ENCODE data around the gene CYSRT1. TPM values are rescaled to one million over a fixed set of nuclear protein-coding genes. Genes with fewer than 3 reads are reported as not detected.

CYSRT1 gene
- total RNA-seq, 1 experiment from 2014 or later, result 1.0 TPM

DNA sequence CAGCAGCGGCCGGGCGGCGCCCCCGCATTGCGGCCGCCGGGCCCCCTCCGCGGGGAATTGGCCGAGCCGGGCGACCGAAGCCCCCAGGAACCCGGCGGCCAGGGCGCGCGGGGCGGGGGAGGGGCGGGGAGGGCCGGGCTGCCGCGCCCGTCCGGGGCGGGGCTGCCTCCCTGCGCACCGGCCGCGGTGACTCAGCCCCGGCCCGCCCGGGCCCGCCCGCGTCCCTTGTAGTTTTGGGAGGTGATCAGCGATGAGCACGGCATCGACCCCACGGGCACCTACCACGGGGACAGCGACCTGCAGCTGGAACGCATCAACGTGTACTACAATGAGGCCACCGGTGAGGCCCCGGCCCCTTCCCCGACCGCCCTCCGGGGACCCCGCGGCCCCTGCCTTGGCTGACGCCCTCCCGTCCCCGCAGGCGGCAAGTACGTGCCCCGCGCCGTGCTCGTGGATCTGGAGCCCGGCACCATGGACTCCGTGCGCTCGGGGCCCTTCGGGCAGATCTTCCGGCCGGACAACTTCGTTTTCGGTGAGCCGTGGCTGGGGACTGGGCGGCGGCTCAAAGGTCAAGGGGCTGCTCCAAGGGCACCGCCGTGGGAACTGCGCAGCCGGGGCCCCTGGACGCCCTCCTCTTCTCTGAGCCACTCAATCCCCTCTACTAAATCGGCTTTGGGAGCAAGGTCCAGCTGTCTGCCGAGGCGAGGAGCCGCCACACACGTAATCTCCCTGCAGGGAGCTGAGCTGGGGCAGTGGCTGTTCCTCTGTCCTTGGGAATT, 16.7 kb downstream of the CYSRT1 start:
- peak overlapping the region; percentile 46 for H3K4me2 ChIP-seq (ENCODE audit: insufficient read depth, insufficient read length, low read length)
- no peak overlapping the region for H2BK12ac ChIP-seq (ENCODE audit: insufficient read length, low read depth, low read length)
- H3K4ac ChIP-seq (ENCODE audit: low read depth, low read length), result no peak overlapping the region
- H2AFZ ChIP-seq (ENCODE audit: low read length), result no peak overlapping the region
- no peaks in the 10 kb centered on the region; a peak in 2 of 5 replicates for H3K9me3 Mint-ChIP-seq
- no peak overlapping the region for H4K5ac ChIP-seq (ENCODE audit: insufficient read length, low read depth, low read length)
- no peak overlapping the region for H2BK20ac ChIP-seq (ENCODE audit: low read depth, low read length, poor library complexity, severe bottlenecking)
- H3K9me3 ChIP-seq (ENCODE audit: control insufficient read depth, low read depth, low read length), result no peaks in the 10 kb centered on the region
- no CpG with 5 or more reads among the region's 83 CpGs for WGBS (ENCODE audit: extremely low coverage, insufficient read length, low lambda C conversion rate)
- H3K27me3 Mint-ChIP-seq (ENCODE audit: low read depth), result peaks cover 11% of the 10 kb centered on the region
- no peak overlapping the region for H2BK120ac ChIP-seq (ENCODE audit: low read depth, low read length, poor library complexity, severe bottlenecking)
- H3K4me3 Mint-ChIP-seq, result peak overlapping the region; percentile 85 to 86
- H2BK5ac ChIP-seq (ENCODE audit: insufficient read length, low read length), result no peak overlapping the region
- no peaks in the 10 kb centered on the region for H3K79me2 ChIP-seq (ENCODE audit: insufficient read depth, low read length)
- H3K36me3 Mint-ChIP-seq (ENCODE audit: insufficient read depth in 1 of 3, low read depth in 3 of 3), result peaks cover 19 to 26% (median 24%) of the 10 kb centered on the region in 3 experiments
- H3K4me1 ChIP-seq (ENCODE audit: insufficient read depth, low read length), result peaks cover 3% of the 10 kb centered on the region; the same call in 1 of the 2 replicates
- no peaks in the 10 kb centered on the region for H3K79me1 ChIP-seq (ENCODE audit: insufficient read depth, low read depth, low read length, poor library complexity, severe bottlenecking)
- H3K56ac ChIP-seq (ENCODE audit: insufficient read length, low read depth, low read length), result no peak overlapping the region
- no peak overlapping the region for H3K23ac ChIP-seq (ENCODE audit: insufficient read length, low read depth, low read length)
- no peak overlapping the region for H3K27ac ChIP-seq (ENCODE audit: insufficient read length, low read depth, low read length)
- no peak overlapping the region for H2AK5ac ChIP-seq (ENCODE audit: insufficient read length, low read length)
- no peak overlapping the region for H4K91ac ChIP-seq (ENCODE audit: insufficient read length, low read depth, low read length)
- H3K23me2 ChIP-seq (ENCODE audit: insufficient read length, low read depth, low read length, poor library complexity, severe bottlenecking), result peaks cover 12% of the 10 kb centered on the region
- no peak overlapping the region; the same call in 1 of the 2 replicates for H3K14ac ChIP-seq (ENCODE audit: insufficient read depth, low read length)
- H3K27ac Mint-ChIP-seq, result 0 out of 7 replicates have a peak overlapping the region, but pooled peaks of 1 of the 3 experiments have one; percentile 39
- peaks cover 3% of the 10 kb centered on the region for H4K20me1 ChIP-seq (ENCODE audit: control insufficient read depth, insufficient read depth, insufficient read length)
- no peak for DNase-seq
- no peak overlapping the region for H4K8ac ChIP-seq (replicated peaks; ENCODE audit: insufficient read length, low read depth, low read length)
- H3K27me3 ChIP-seq (ENCODE audit: insufficient read depth, low read length), result no peaks in the 10 kb centered on the region
- peaks cover 24 to 37% of the 10 kb centered on the region in 2 experiments for H3K4me1 Mint-ChIP-seq
- H3T11ph ChIP-seq (ENCODE audit: low read length), result no peak overlapping the region
- H2BK15ac ChIP-seq (ENCODE audit: low read depth, low read length), result no peak overlapping the region
- peak overlapping the region; percentile 53 for H3K9ac ChIP-seq (ENCODE audit: extremely low read depth, insufficient read length, low read length)
- TF ChIP-seq CTCF (conservative IDR thresholded peaks at IDR 0.05), result no peak
- H3K18ac ChIP-seq (ENCODE audit: insufficient read length, low read depth, low read length), result no peak overlapping the region

Data from H9 (cell line).